Mucosa of descending colon (tissue), 3 donors: ENCODE measurements around the gene RDH5. TPM values are rescaled to one million over a fixed set of nuclear protein-coding genes. Genes with fewer than 3 reads are reported as not detected.

Experiments
- ATAC-seq: fragments of 200-7000 bp; cut with Tn5 transposase; one replicate; pipeline ENCODE4 v1.9.1; 2020; ENCODE audit warnings: mild to moderate bottlenecking, moderate library complexity
- DNase-seq, 3 donors: peaks; one replicate each; pipeline ENCODE4 v3.0.0-alpha.2; 2020
- H3K36me3 ChIP-seq: fragments of 200-600 bp; one replicate; pipeline ENCODE4 v1.8.0; 2021; ENCODE audit warnings: low read depth, mild to moderate bottlenecking
- H3K4me1 ChIP-seq: fragments of 200-600 bp; one replicate; pipeline ENCODE4 v1.8.0; 2021; ENCODE audit warnings: low read depth, mild to moderate bottlenecking
- H3K4me3 ChIP-seq: fragments of 200-600 bp; one replicate; pipeline ENCODE4 v1.8.0; 2021; ENCODE audit warnings: mild to moderate bottlenecking
- H3K9me3 ChIP-seq: fragments of 200-600 bp; one replicate; pipeline ENCODE4 v1.8.0; 2021; ENCODE audit warnings: mild to moderate bottlenecking
- CTCF ChIP-seq: fragments of 200-600 bp; IDR thresholded peaks from one replicate; pipeline ENCODE4 v1.8.0; 2022; ENCODE audit warnings: antibody characterized with exemption, mild to moderate bottlenecking
- intact Hi-C, 2 donors: fragments of 100-400 bp; cut with DNase I in 1 of 2; cut with micrococcal nuclease in 1 of 2; formaldehyde crosslinking; loops; one replicate each; pipeline versions ENCODE4 v1.11.0 to v1.11.1; 2022; cut with DNase I, micrococcal nuclease
- total RNA-seq, 3 donors: library from RNA; stranded (reverse); fragmentation: NEBNext Ultra II Directional in 2 of 3; extraction: Animal tissue kit (Norgen Biotek cat#: 25700) in 2 of 3; gene quantifications; one replicate each; pipeline versions ENCODE4 v1.2.1 to v1.2.4, GENCODE V29; 2021 to 2023
- donor health status: DM: no; HTN: no; CAD: no; lungs with moderate emphysema.
- donor health status: DM: no; HTN: no; CAD: no.
- donor health status: DM: no; HTN: yes; CAD: no.

The RDH5 gene
- total RNA-seq, 3 donors from 2014 or later, result 21.5 to 48.1 (median 35.8) TPM

DNA sequence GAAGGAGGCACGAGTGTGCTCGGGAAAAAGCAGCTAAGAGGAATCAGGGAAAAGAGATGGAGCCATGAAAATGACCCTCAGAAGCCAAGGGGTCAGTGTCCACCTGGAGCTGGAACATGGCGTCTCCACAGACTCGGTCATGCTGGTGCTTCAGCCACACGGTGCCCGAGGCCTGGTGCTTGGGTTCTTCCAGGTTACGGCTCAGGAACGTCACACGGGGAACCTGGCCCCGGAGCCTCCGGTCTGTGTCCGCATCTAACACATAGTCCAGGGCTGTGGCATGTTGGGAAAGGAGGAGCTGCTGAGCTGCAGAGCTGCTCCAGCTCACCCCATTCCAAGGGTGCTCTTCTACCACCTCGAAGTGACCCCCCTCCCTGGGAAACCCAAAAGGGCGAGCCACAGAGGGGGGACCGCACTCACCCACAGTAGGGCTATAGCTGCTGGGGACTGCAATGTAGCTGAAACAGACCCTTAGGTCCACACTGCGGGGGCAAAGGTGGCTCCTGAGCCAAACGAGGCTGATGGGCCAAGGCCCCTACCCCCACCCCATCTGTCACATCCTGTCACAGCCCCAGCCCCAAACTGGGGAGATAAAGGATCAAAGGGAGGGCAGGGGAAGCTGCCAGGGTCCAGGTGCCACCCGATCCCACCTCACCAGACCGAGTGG is 23.3 kb upstream of the RDH5 start:
- H3K9me3 ChIP-seq, result no peaks in the 10 kb centered on the region
- ATAC-seq (no peak), DNase-seq (peak in 1 of 3 donors; percentile 10)
- H3K36me3 ChIP-seq, result no peaks in the 10 kb centered on the region
- intact Hi-C loops, result no loop called here
- no peaks in the 10 kb centered on the region for H3K4me1 ChIP-seq
- H3K4me3 ChIP-seq, result no peak overlapping the region
- TF ChIP-seq CTCF, result no peak

- no peak for TF ChIP-seq CTCF
- ATAC-seq (no peak), DNase-seq (peak in 1 of 3 donors; percentile 14)
- intact Hi-C loops, result no loop called here
- H3K36me3 ChIP-seq, result no peaks in the 10 kb centered on the region
- no peaks in the 10 kb centered on the region for H3K9me3 ChIP-seq
- H3K4me1 ChIP-seq, result no peaks in the 10 kb centered on the region
- no peak overlapping the region for H3K4me3 ChIP-seq
Observed at GRCh38 chr12:55697686-55698085, 22.5 kb upstream of the RDH5 start.

- Histone ChIP-seq H3K36me3 (no peaks in the 10 kb centered on the region), H3K4me1 (no peaks in the 10 kb centered on the region), H3K9me3 (no peaks in the 10 kb centered on the region), H3K4me3 (no peak overlapping the region)
- no peak for ATAC-seq
- intact Hi-C loops, result no loop called here
- no peak for TF ChIP-seq CTCF
- DNase-seq, result peak in 1 of 3 donors; percentile 24
Observed at GRCh38 chr12:55698241-55698955, 21.8 kb upstream of the RDH5 start.

DNA sequence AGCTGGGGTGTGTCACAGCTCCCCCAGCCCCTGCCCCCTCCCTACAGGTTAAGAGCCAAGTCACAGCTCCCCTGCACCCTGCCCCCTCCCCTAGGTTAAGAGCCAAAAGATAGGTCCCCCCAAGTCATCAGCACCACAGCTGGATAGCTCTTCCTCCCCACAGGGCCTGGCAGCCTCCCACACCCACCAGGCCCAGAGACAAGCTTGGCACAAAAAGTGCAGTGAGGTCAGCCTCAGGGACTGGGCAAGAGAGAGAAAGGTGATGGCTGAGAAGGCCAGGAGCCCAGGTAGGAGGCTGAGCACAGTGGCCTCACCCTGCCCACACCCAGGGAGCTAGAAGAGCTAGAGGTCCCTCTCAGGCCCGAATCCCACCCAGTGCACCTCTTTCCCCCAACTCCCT is 21.2 kb upstream of the RDH5 start:
- no peak for DNase-seq
- no peaks in the 10 kb centered on the region for H3K36me3 ChIP-seq

GRCh38 chr12:55699471-55700055 is 20.6 kb upstream of the RDH5 start:
- no peaks in the 10 kb centered on the region for H3K4me1 ChIP-seq
- TF ChIP-seq CTCF, result no peak
- H3K9me3 ChIP-seq, result no peaks in the 10 kb centered on the region
- H3K4me3 ChIP-seq, result no peak overlapping the region
- DNase-seq (peak in 1 of 3 donors; percentile 15), ATAC-seq (no peak)
- intact Hi-C loops, result no loop called here
- no peaks in the 10 kb centered on the region for H3K36me3 ChIP-seq

More for the DNA sequence above, 21.2 kb upstream of the RDH5 start:
- intact Hi-C loops, result no loop called here
- Histone ChIP-seq H3K4me1 (no peaks in the 10 kb centered on the region), H3K9me3 (no peaks in the 10 kb centered on the region), H3K4me3 (no peak overlapping the region)
- ATAC-seq, result no peak
- TF ChIP-seq CTCF, result no peak
